OCI-LY7 (cell line): ENCODE measurements around the gene NHLRC2. TPM values are rescaled to one million over a fixed set of nuclear protein-coding genes. Genes with fewer than 3 reads are reported as not detected.
A peak's percentile ranks its signal among the peaks of the same experiment; 100 is the strongest.

Experiments used
- BruUV-seq: library from RNA; stranded (reverse); fragments of 400-500 nt; replicated peaks from 2 replicates; lab custom pipeline; 2021; lab: Mats Ljungman, UMichigan
- CTCF ChIA-PET: fragments of 300-600 bp; sonication (Branson Sonifier 250); formaldehyde crosslinking; loops from one replicate; lab custom pipeline; 2022; ENCODE audit warnings: antibody characterized with exemption; ENCODE audit not compliant: unreplicated experiment; lab: Charles Lee
- POLR2A ChIA-PET: fragments of 300-600 bp; sonication (Branson Sonifier 250); formaldehyde crosslinking; loops from one replicate; lab custom pipeline; 2022; ENCODE audit warnings: antibody characterized with exemption; lab: Charles Lee
- DNase-seq: peaks from one replicate; pipeline ENCODE4 v3.0.0-alpha.2; 2015; ENCODE audit warnings: low spot score
- H2AFZ ChIP-seq: fragments of 200-600 bp; sonication (generic), shearing (Covaris generic); 2 replicates; pipeline ENCODE4 v1.6.1; 2014; ENCODE audit warnings: mild to moderate bottlenecking, antibody characterized with exemption, low read length, moderate library complexity
- H3K27ac ChIP-seq: fragments of 200-600 bp; sonication (generic); 2 replicates; pipeline ENCODE4 v1.5.1; 2014; ENCODE audit warnings: mixed run types, low read depth, mild to moderate bottlenecking, moderate library complexity, low read length, inconsistent platforms; ENCODE audit not compliant: poor library complexity, severe bottlenecking
- H3K36me3 ChIP-seq: fragments of 200-600 bp; sonication (generic); 2 replicates; pipeline ENCODE4 v1.6.1; 2014; ENCODE audit warnings: mild to moderate bottlenecking, antibody characterized with exemption, low read length, moderate library complexity, mixed read lengths; ENCODE audit not compliant: insufficient read depth
- H3K4me1 ChIP-seq: fragments of 200-600 bp; sonication (generic); 2 replicates; pipeline ENCODE4 v1.5.1; 2014; ENCODE audit warnings: mild to moderate bottlenecking, low read length; ENCODE audit not compliant: insufficient read depth, poor library complexity, severe bottlenecking
- H3K4me2 ChIP-seq: fragments of 200-600 bp; sonication (generic); 2 replicates; pipeline ENCODE4 v1.6.1; 2014; ENCODE audit warnings: mild to moderate bottlenecking, low read length
- H3K4me3 ChIP-seq: fragments of 200-600 bp; sonication (generic); 2 replicates; pipeline ENCODE4 v1.5.1; 2014; ENCODE audit warnings: mild to moderate bottlenecking, low read depth, low read length; ENCODE audit not compliant: poor library complexity, severe bottlenecking
- H3K79me2 ChIP-seq: fragments of 200-600 bp; sonication (generic); 2 replicates; pipeline ENCODE4 v1.6.1; 2016; ENCODE audit warnings: low read depth, mild to moderate bottlenecking, low read length, moderate library complexity, mixed read lengths; ENCODE audit not compliant: insufficient read depth
- H3K9me2 ChIP-seq: fragments of 200-600 bp; sonication (generic); 2 replicates; pipeline ENCODE4 v1.6.1; 2016; ENCODE audit warnings: mild to moderate bottlenecking, low read length, mixed read lengths; ENCODE audit not compliant: insufficient read depth
- H3K9me3 ChIP-seq: fragments of 200-600 bp; sonication (generic); 2 replicates; pipeline ENCODE4 v1.6.1; 2014; ENCODE audit warnings: mild to moderate bottlenecking, mixed run types, low read length, mixed read lengths
- H4K20me1 ChIP-seq: fragments of 200-600 bp; sonication (generic); 2 replicates; pipeline ENCODE4 v1.6.1; 2014; ENCODE audit warnings: mild to moderate bottlenecking, antibody characterized with exemption, low read length, moderate library complexity, mixed read lengths; ENCODE audit not compliant: insufficient read depth
- EZH2phosphoT487 ChIP-seq: fragments of 200-600 bp; sonication (generic); IDR thresholded peaks from 2 replicates; pipeline ENCODE4 v1.6.1; 2018; ENCODE audit warnings: low read depth, borderline replicate concordance, mild to moderate bottlenecking, mixed run types, antibody characterized with exemption, low read length, moderate library complexity, mixed read lengths
- intact Hi-C: fragments of 100-400 bp; cut with micrococcal nuclease; formaldehyde crosslinking; loops from one replicate; pipeline ENCODE4 v1.10.0; 2022; ENCODE audit not compliant: unreplicated experiment
- total RNA-seq, 2 experiments: library from RNA; depleted of rRNA in 1 of 2; stranded (reverse); fragments of >200 nt in 1 of 2; shearing (Covaris generic) in 1 of 2; gene quantifications; 2 replicates each; pipeline ENCODE4 v1.2.3, GENCODE V29; 2014 to 2022
- TF ChIP-seq, protein P1 (sequence below): fragments of 200-600 bp; sonication (generic); conservative IDR thresholded peaks from 2 replicates; pipeline ENCODE4 v1.5.1; 2014; ENCODE audit warnings: mild to moderate bottlenecking, antibody characterized with exemption, low read length, moderate library complexity, mixed read lengths

NHLRC2 gene
- total RNA-seq, 2 experiments from 2014 or later: 28.6 to 44.5 TPM

DNA sequence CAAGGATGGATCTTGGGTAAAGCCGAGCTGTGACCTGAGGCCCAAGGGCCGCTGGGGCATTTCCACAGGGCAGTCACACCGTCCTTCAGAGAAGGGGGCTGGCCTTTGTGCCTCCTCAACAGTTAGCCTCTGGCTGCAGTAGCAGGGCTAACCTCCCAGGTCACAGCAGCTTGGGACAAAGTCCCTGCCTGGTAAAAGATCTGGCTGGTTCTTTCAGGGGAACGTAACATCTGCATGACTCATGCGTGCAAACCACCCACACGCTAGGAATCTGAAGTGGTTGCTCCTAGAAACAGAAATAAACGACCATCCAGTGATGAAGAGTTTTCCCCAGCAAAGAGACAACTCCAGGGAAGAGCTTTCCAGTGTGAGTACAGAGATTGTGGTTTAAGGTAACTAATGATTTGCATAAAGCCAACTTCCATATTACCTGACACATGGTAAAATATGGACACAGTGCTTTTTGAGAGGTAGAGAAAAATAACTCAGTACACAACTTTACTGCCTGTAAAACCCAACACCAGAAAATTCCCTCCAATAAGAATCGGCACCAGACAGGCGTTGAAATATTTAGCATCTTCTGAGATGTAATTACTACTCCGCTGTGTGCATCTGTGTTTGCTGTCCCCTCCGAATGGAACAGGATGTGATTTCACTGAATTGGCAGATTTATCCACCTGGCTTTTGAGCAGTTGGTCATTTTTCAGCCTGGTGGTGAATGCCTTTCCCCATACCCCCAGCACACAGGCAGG, 104.3 kb downstream of the NHLRC2 start:
- H3K4me1 ChIP-seq: peaks cover 51% of the 10 kb centered on the region
- intact Hi-C loops: no loop called here
- no peak overlapping the region for H3K4me3 ChIP-seq
- ChIA-PET POLR2A (interaction anchor here (0.5 to 3.7 kb wide), 5 partner anchors 25 to 1408 kb away, joined by 3 to 25 read pairs (median 4); no protein-coding TSS in a partner anchor), CTCF (interaction anchor here (1.4 kb wide), 1 partner anchor 66 kb away, joined by 3 read pairs; no protein-coding TSS in a partner anchor)
- H4K20me1 ChIP-seq: no peaks in the 10 kb centered on the region
- peaks cover 10% of the 10 kb centered on the region; the same call in 1 of the 2 replicates for H3K9me3 ChIP-seq
- no peak for DNase-seq
- no TSS peak for BruUV-seq
- H3K27ac ChIP-seq: peak overlapping the region; percentile 88
- peak overlapping the region; percentile 79 for H3K4me2 ChIP-seq
- H3K9me2 ChIP-seq: no peaks in the 10 kb centered on the region
- no peaks in the 10 kb centered on the region for H3K36me3 ChIP-seq
- TF ChIP-seq, protein P1, sequence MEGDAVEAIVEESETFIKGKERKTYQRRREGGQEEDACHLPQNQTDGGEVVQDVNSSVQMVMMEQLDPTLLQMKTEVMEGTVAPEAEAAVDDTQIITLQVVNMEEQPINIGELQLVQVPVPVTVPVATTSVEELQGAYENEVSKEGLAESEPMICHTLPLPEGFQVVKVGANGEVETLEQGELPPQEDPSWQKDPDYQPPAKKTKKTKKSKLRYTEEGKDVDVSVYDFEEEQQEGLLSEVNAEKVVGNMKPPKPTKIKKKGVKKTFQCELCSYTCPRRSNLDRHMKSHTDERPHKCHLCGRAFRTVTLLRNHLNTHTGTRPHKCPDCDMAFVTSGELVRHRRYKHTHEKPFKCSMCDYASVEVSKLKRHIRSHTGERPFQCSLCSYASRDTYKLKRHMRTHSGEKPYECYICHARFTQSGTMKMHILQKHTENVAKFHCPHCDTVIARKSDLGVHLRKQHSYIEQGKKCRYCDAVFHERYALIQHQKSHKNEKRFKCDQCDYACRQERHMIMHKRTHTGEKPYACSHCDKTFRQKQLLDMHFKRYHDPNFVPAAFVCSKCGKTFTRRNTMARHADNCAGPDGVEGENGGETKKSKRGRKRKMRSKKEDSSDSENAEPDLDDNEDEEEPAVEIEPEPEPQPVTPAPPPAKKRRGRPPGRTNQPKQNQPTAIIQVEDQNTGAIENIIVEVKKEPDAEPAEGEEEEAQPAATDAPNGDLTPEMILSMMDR: no peak
- no peak for TF ChIP-seq EZH2phosphoT487
- H3K79me2 ChIP-seq: no peaks in the 10 kb centered on the region
- H2AFZ ChIP-seq: peak overlapping the region; percentile 64

DNA sequence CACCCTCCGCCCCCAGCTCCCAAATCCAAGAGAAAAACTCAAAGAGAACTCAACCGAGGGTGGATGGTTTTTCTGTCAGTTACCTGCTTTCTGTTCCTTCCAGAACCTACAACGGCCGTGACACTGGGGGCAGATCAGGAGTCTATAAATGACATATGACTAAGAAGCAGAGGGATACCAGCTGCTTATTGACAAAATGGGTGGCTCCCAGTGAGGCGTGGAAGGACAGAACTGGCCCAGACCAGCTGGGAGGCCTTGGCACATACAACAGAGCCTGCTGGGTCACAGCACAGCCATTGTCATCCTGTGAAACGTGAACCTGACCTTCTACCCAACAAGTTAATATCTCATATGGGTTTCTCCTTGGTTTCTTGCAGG, 104.9 kb downstream of the NHLRC2 start:
- Histone ChIP-seq H3K4me1 (peaks cover 53% of the 10 kb centered on the region), H2AFZ (peak overlapping the region; percentile 64), H3K9me3 (peaks cover 4% of the 10 kb centered on the region; the same call in 1 of the 2 replicates), H3K9me2 (no peaks in the 10 kb centered on the region), H3K79me2 (no peaks in the 10 kb centered on the region), H4K20me1 (no peaks in the 10 kb centered on the region), H3K36me3 (no peaks in the 10 kb centered on the region), H3K4me2 (peak overlapping the region; percentile 79), H3K4me3 (peak overlapping the region; percentile 62), H3K27ac (peak overlapping the region; percentile 88)
- POLR2A ChIA-PET: interaction anchor here (0.5 to 3.7 kb wide), 8 partner anchors 8 to 1409 kb away, joined by 3 to 25 read pairs (median 4); partner anchors contain the start of gene ADRB1
- CTCF ChIA-PET: interaction anchor here (1.4 kb wide), 1 partner anchor 65 kb away, joined by 3 read pairs; no protein-coding TSS in a partner anchor
- intact Hi-C loops: no loop called here
- peak; percentile 52 for DNase-seq
- BruUV-seq: no TSS peak
- TF ChIP-seq, protein P1: no peak
- TF ChIP-seq EZH2phosphoT487: no peak
